Muscle layer of duodenum (tissue), 2 donors: ENCODE results near the gene CES2.
"Not testable (repeated sequence)": the region's sequence is repeated elsewhere in the genome, so short reads cannot be mapped to it uniquely, and the experiment has no call there.

Source experiments
- H3K27ac ChIP-seq: one replicate; pipeline ENCODE4 v1.7.0; 2013; ENCODE audit warnings: mild to moderate bottlenecking, low read length
- H3K27me3 ChIP-seq: one replicate; pipeline ENCODE4 v1.7.0; 2013; ENCODE audit warnings: low read depth, mild to moderate bottlenecking, control low read depth, low read length
- H3K36me3 ChIP-seq, 2 donors: one replicate each; pipeline ENCODE4 v1.7.0; 2013; ENCODE audit warnings: low read length in 2 of 2, control low read depth in 1 of 2, mild to moderate bottlenecking in 1 of 2; ENCODE audit not compliant: insufficient read depth in 2 of 2, control insufficient read depth in 1 of 2
- H3K4me1 ChIP-seq, 2 donors: one replicate each; pipeline ENCODE4 v1.7.0; 2013; ENCODE audit warnings: low read length in 2 of 2, mild to moderate bottlenecking in 2 of 2, control low read depth in 1 of 2, moderate library complexity in 1 of 2; ENCODE audit not compliant: insufficient read depth in 2 of 2, control insufficient read depth in 1 of 2
- H3K4me3 ChIP-seq, 2 donors: one replicate each; pipeline ENCODE4 v1.7.0; 2013; ENCODE audit warnings: low read length in 2 of 2, low read depth in 1 of 2, mild to moderate bottlenecking in 1 of 2
- H3K9me3 ChIP-seq, 2 donors: one replicate each; pipeline ENCODE4 v1.7.0; 2013; ENCODE audit warnings: low read length in 2 of 2, control low read depth in 1 of 2, mild to moderate bottlenecking in 1 of 2; ENCODE audit not compliant: control insufficient read depth in 1 of 2
- donor health status: healthy.

Gene CES2

GRCh38 chr16:66944054-66944441 lies 8.7 kb downstream of the CES2 start:
- Histone ChIP-seq H3K9me3 (no peaks in the 10 kb centered on the region), H3K4me1 (peaks cover 0 to 6% of the 10 kb centered on the region in 2 donors), H3K4me3 (no peak overlapping the region), H3K27me3 (no peaks in the 10 kb centered on the region), H3K27ac (no peak overlapping the region), H3K36me3 (peaks cover 43 to 51% of the 10 kb centered on the region in 2 donors)

- H3K27me3 ChIP-seq, H3K4me3 ChIP-seq, H3K27ac ChIP-seq, H3K9me3 ChIP-seq, H3K4me1 ChIP-seq: not testable (repeated sequence)
- peaks cover 34 to 42% of the 10 kb centered on the region in 2 donors for H3K36me3 ChIP-seq
Observed at GRCh38 chr16:66944971-66945370, 9.7 kb downstream of the CES2 start.

- Histone ChIP-seq H3K9me3 (no peaks in the 10 kb centered on the region), H3K36me3 (peaks cover 25 to 32% of the 10 kb centered on the region in 2 donors), H3K27me3 (no peaks in the 10 kb centered on the region), H3K27ac (no peak overlapping the region), H3K4me3 (no peak overlapping the region), H3K4me1 (peaks cover 0 to 8% of the 10 kb centered on the region in 2 donors)
Observed at GRCh38 chr16:66945939-66946338, 10.6 kb downstream of the CES2 start.

- H3K4me3 ChIP-seq: no peak overlapping the region
- H3K9me3 ChIP-seq: peaks cover 0 to 4% of the 10 kb centered on the region in 2 donors
- no peak overlapping the region for H3K27ac ChIP-seq
- H3K4me1 ChIP-seq: peaks cover 0 to 8% of the 10 kb centered on the region in 2 donors
- peaks cover 19 to 26% of the 10 kb centered on the region in 2 donors for H3K36me3 ChIP-seq
- no peaks in the 10 kb centered on the region for H3K27me3 ChIP-seq
Observed at GRCh38 chr16:66946541-66946940, 11.2 kb downstream of the CES2 start.

- H3K4me3 ChIP-seq: no peak overlapping the region
- H3K36me3 ChIP-seq: peaks cover 15 to 22% of the 10 kb centered on the region in 2 donors
- peaks cover 0 to 8% of the 10 kb centered on the region in 2 donors for H3K4me1 ChIP-seq
- peaks cover 0 to 7% of the 10 kb centered on the region in 2 donors for H3K9me3 ChIP-seq
- no peak overlapping the region for H3K27ac ChIP-seq
- H3K27me3 ChIP-seq: no peaks in the 10 kb centered on the region
Observed at GRCh38 chr16:66946974-66947301, 11.6 kb downstream of the CES2 start.

DNA sequence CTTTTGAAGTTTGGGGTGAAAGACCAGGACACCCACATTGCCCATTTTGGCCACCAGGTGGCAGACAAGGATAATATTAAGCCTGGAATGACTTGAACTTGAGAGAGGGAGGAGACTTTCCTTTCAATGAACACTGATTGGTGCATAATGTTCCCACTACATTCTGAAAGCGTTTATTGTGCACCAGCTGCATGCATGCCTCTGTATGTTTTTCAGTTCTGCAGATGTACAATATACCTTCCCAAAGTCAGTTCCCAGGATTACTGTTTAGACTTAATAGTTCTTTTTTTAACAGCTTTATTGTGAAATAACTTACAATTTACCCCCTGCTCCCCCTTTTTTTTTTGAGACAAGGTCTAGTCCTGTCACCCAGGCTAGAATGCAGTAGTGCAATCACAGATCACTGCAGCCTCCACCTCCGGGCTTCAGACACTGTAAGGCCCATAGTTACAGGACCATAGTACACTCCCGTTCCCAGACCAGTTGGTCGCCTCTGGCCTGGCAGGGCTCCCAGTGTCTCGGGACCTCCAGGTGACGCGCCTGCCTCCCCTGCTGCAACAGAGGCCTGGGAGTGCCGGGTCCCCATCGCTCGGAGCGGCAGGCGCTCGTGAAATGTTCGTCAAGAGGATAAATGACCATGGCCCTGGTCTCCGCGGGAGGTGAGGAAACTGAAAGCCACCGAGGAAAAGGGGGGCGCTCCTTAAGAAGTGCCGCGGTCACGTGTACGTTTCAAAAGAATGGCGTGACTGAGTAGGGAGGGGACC lies 12.2 kb downstream of the CES2 start:
- H3K4me3 ChIP-seq: peak overlapping the region; percentile 55 to 69
- H3K36me3 ChIP-seq: peaks cover 9 to 17% of the 10 kb centered on the region in 2 donors
- H3K27ac ChIP-seq: no peak overlapping the region
- peaks cover 0 to 7% of the 10 kb centered on the region in 2 donors for H3K9me3 ChIP-seq
- no peaks in the 10 kb centered on the region for H3K27me3 ChIP-seq
- peaks cover 0 to 8% of the 10 kb centered on the region in 2 donors for H3K4me1 ChIP-seq

GRCh38 chr16:66948134-66948836 lies 13.0 kb downstream of the CES2 start:
- Histone ChIP-seq H3K27me3 (no peaks in the 10 kb centered on the region), H3K36me3 (peaks cover 1 to 9% of the 10 kb centered on the region in 2 donors), H3K4me3 (peak overlapping the region; percentile 55 to 69), H3K27ac (no peak overlapping the region), H3K4me1 (peaks cover 0 to 8% of the 10 kb centered on the region in 2 donors), H3K9me3 (peaks cover 0 to 7% of the 10 kb centered on the region in 2 donors)

DNA sequence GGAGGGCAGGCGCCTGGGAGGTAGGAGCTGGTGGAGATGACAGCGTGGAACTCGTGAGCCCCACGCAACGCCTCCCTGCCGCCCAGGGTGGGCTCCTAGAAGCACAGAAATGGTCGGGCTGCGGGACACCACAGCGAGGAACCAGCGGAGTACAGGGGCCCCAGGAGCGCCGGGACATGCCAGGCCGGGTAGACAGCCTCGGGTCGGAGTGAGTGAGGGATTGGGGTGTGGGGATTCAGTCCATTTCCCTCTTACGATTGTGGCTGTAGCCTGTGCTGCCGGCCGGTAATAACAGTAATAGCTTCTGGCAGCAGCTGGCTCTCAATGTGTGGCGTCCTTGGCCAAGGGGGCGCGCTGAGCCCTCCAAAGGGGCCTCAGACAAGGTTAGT lies 13.5 kb downstream of the CES2 start:
- Histone ChIP-seq H3K4me1 (peaks cover 0 to 8% of the 10 kb centered on the region in 2 donors), H3K36me3 (peaks cover 0 to 3% of the 10 kb centered on the region in 2 donors), H3K27ac (no peak overlapping the region), H3K4me3 (peak overlapping the region in 1 of 2 donors; percentile 69), H3K9me3 (peaks cover 0 to 7% of the 10 kb centered on the region in 2 donors), H3K27me3 (no peaks in the 10 kb centered on the region)

DNA sequence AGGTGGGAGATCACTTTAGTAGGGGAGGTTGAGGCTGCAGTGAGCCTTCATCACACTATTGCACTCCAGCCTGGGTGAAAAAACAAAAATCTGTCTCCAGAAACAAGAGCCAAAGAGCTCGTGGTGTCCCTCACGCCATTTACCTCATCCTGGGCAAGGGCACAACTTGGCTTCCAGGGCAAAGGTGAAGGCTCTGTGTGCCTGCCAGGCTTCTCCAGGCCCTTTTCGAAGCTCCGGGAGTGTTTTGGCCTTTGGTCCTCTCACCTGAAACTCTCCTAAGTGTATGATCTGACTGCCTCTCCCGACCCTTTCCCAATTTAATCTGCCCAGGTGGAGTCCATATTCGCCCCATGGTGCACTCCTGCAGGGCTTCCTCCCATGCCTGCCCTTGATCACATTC lies 14.2 kb downstream of the CES2 start:
- Histone ChIP-seq H3K4me1 (peaks cover 0 to 8% of the 10 kb centered on the region in 2 donors), H3K36me3 (no peaks in the 10 kb centered on the region), H3K4me3 (no peak overlapping the region), H3K27me3 (no peaks in the 10 kb centered on the region), H3K27ac (no peak overlapping the region), H3K9me3 (peaks cover 0 to 7% of the 10 kb centered on the region in 2 donors)

DNA sequence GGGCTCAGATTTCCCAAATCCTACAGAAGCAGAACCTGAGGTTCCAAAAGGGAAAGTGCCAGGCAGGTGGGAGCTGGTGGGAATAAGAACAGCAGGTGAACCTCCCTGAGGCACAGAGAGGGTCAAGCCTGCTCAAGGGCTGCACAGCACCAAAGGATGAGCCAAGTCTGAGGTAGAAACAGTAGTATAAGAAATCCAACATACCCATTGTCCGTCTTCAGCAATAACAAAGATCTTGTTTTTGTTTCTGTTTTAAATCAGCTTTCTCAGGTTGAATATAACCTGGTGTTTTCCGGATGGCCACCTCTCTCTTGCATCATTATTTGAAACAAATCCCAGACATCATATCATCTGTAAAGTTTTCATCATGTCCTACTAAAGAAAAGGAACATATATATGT lies 15.1 kb downstream of the CES2 start:
- H3K4me3 ChIP-seq: no peak overlapping the region
- no peaks in the 10 kb centered on the region for H3K27me3 ChIP-seq
- peaks cover 0 to 7% of the 10 kb centered on the region in 2 donors for H3K9me3 ChIP-seq
- H3K36me3 ChIP-seq: no peaks in the 10 kb centered on the region
- H3K4me1 ChIP-seq: peaks cover 0 to 8% of the 10 kb centered on the region in 2 donors
- H3K27ac ChIP-seq: no peak overlapping the region

DNA sequence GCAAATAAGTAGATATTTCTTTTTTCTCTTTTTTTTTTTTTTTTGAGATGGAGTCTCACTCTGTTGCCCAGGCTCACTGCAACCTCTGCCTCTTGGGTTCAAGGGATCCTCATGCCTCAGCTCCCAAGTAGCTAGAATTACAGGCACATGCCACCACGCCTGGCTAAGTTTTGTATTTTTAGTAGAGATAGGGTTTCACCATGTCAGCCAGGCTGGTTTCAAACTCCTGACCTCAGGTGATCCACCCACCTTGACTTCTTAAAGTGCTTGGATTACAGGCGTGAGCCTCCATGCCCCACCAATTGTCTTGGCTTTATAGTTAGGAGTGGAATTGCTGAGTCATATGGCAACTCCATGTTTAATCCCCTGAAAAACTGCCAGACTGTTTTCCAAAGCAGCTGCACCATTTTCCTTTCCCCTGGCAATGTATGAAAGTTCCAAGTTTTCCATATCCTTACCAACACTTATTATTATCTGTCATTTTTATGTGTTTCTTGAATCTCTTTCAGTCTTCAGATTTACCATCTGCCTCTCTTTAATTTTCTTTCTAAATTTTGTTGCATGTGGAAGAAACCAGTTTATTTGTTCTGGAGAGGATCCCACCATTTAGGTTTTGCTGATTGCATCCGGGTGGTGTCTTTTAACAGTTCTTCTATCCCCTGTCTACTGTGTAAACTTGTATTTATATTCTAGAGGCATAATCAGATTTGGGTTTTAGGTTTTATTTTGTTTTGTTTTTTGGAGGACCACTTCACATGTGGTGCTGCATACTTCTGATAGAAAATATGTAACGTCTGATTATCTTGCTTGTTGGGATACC lies 15.9 kb downstream of the CES2 start:
- Histone ChIP-seq H3K36me3 (no peaks in the 10 kb centered on the region), H3K27me3 (no peaks in the 10 kb centered on the region), H3K9me3 (peaks cover 0 to 7% of the 10 kb centered on the region in 2 donors), H3K4me1 (peaks cover 0 to 8% of the 10 kb centered on the region in 2 donors), H3K4me3 (no peak overlapping the region), H3K27ac (no peak overlapping the region)
